ENCODE measurements around the gene RSPH10B.
"Not testable (repeated sequence)": the region's sequence is repeated elsewhere in the genome, so short reads cannot be mapped to it uniquely, and the experiment has no call there.

The RSPH10B gene

GRCh38 chr7:5904726-5905125 is 65.8 kb downstream of the RSPH10B start:
- not testable (repeated sequence) for DNase-seq (ENCODE audit: low read depth); H3K4me3 ChIP-seq (ENCODE audit: control insufficient read depth, low read depth, low read length)

- not testable (repeated sequence) for H3K4me3 ChIP-seq (ENCODE audit: control insufficient read depth, low read depth, low read length); DNase-seq (ENCODE audit: low read depth)
Observed at GRCh38 chr7:5903002-5903401, 67.5 kb downstream of the RSPH10B start.

GRCh38 chr7:5898480-5899224 is 71.8 kb downstream of the RSPH10B start, which contains the start of gene CCZ1:
Gene CCZ1, plus strand, starts transcription at chr7:5898733. Its CDS starts 67 bp downstream, at chr7:5898800.
- peak; percentile 39 for DNase-seq (ENCODE audit: low read depth)
- TF ChIP-seq, protein P1, sequence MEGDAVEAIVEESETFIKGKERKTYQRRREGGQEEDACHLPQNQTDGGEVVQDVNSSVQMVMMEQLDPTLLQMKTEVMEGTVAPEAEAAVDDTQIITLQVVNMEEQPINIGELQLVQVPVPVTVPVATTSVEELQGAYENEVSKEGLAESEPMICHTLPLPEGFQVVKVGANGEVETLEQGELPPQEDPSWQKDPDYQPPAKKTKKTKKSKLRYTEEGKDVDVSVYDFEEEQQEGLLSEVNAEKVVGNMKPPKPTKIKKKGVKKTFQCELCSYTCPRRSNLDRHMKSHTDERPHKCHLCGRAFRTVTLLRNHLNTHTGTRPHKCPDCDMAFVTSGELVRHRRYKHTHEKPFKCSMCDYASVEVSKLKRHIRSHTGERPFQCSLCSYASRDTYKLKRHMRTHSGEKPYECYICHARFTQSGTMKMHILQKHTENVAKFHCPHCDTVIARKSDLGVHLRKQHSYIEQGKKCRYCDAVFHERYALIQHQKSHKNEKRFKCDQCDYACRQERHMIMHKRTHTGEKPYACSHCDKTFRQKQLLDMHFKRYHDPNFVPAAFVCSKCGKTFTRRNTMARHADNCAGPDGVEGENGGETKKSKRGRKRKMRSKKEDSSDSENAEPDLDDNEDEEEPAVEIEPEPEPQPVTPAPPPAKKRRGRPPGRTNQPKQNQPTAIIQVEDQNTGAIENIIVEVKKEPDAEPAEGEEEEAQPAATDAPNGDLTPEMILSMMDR (conservative IDR thresholded peaks at IDR 0.05; ENCODE audit: control insufficient read depth, insufficient read depth, low read depth, low read length) = peak; percentile 0
- peak within 1 kb of the TSS; percentile 44 for H3K4me3 ChIP-seq (ENCODE audit: control insufficient read depth, low read depth, low read length)

DNA sequence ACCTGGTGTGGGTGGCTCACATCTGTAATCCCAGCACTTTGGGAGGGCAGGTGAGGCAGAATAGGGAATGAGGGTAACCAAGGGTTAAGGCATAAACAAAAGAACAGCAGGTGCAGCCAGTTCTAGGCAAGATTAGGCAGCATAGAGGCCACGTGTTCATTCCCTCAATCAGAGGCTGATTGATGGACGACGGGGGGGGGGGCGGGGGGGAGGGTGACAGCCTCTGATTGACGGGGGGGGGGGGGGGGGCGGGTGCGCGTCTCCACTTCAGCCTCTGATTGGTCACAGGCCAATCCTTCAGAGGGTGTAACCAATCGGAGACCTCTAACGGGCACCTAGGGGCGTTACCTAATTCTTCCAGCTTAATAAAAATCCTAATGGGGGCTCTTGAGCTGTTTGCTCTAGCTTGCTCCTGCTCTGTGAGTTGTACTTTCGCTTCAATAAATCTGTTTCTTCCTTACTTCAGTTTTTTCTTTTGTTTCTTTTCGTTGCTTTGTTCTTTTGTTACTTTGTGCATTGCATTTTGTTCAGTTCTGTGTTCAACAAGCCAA is 73.0 kb downstream of the RSPH10B start:
- DNase-seq (ENCODE audit: low read depth); H3K4me3 ChIP-seq (ENCODE audit: control insufficient read depth, low read depth, low read length): not testable (repeated sequence)

DNA sequence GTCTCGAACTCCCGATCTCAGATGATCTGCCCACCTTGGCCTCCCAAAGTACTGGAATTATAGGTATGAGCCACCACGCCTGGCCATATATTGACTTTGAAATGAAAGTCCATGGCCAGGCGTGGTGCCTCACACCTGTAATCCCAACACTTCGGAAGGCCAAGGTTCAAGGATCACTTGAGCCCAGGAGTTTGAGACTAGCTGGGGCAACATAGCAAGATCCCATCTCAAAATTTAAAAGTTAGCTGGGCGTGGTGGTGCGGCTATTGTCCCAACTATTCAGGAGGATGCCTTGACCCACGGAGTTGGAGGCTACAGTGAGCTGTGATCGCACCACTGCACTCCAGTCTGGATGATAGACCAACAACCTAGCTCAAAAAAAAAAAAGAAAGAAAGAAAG is 78.0 kb downstream of the RSPH10B start:
- DNase-seq (ENCODE audit: low read depth) = no peak
- TF ChIP-seq, protein P1 (conservative IDR thresholded peaks at IDR 0.05; ENCODE audit: control insufficient read depth, insufficient read depth, low read depth, low read length) = no peak

GRCh38 chr7:5890244-5890643 is 80.2 kb downstream of the RSPH10B start:
- not testable (repeated sequence) for DNase-seq (ENCODE audit: low read depth)

More for the DNA sequence above, 78.0 kb downstream of the RSPH10B start:
- no peak overlapping the region for H3K4me3 ChIP-seq (ENCODE audit: control insufficient read depth, low read depth, low read length)

DNA sequence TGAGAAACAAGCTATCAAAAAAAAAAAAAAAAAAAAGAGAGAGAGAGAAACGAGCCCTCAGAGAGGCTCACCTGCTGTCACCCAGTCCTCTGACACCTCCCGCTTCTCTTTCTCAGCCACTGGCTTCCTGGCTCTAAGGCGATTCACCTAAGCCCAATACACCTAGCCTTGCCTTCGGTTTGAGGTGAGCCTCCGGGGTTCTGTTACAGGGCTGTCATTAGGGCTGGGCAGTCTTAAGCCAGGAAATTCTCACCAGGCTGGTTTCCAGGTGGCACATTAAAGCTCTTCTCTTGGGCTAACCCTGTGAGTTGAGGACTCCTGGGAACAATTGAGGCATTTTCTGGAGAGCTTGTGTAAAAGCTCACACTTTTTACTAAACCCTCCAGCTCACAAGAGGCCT is 82.5 kb downstream of the RSPH10B start:
- not testable (repeated sequence) for DNase-seq (ENCODE audit: low read depth); H3K4me3 ChIP-seq (ENCODE audit: control insufficient read depth, low read depth, low read length)

More at GRCh38 chr7:5890244-5890643, 80.2 kb downstream of the RSPH10B start:
- not testable (repeated sequence) for H3K4me3 ChIP-seq (ENCODE audit: control insufficient read depth, low read depth, low read length)

GRCh38 chr7:5884431-5884830 is 86.1 kb downstream of the RSPH10B start:
- DNase-seq (ENCODE audit: low read depth); H3K4me3 ChIP-seq (ENCODE audit: control insufficient read depth, low read depth, low read length): not testable (repeated sequence)

DNA sequence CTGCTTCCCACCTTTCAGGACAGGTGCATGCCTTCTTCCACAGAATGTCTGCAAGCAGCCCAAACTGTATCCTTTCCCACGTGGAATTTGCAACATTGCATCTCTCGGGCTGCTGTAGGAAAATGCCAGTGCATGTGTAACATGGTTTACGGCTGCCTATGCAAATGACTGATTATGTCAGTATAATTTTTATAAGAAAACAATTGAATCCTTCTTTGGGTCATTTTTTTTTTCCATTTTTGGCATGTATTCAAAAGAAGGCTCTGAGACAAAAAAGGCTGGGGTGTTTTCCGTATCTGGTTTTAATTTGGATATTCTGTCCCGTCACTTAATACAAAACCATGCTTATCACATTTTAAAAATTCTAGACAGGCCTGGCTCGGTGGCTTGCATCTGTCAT is 90.4 kb downstream of the RSPH10B start:
- not testable (repeated sequence) for H3K4me3 ChIP-seq (ENCODE audit: control insufficient read depth, low read depth, low read length); DNase-seq (ENCODE audit: low read depth)

DNA sequence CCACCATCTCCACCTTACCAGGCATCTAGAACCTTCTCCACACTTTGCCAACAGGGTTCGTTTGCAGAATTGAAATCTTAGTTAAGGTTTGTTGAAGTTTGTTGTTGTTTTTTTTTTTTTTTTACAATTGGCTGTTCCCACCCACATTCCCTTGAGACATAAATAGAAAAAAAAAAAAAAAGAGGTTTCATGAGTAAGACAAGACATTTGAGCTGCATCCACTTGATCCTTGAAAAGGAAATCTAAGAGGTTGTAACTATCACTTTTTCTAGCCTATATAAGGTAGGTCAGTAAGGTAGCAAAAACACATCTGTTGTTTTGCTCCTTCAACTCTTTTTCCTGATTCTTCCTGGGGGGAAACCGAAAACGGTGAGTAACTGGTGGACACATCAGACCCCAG is 90.9 kb downstream of the RSPH10B start:
- DNase-seq (ENCODE audit: low read depth) = peak; percentile 11
- H3K4me3 ChIP-seq (ENCODE audit: control insufficient read depth, low read depth, low read length) = not testable (repeated sequence)

Data from fibroblast of mammary gland (primary cell).